Measurements from ENCODE around the gene NRG3.

NRG3 gene

DNA sequence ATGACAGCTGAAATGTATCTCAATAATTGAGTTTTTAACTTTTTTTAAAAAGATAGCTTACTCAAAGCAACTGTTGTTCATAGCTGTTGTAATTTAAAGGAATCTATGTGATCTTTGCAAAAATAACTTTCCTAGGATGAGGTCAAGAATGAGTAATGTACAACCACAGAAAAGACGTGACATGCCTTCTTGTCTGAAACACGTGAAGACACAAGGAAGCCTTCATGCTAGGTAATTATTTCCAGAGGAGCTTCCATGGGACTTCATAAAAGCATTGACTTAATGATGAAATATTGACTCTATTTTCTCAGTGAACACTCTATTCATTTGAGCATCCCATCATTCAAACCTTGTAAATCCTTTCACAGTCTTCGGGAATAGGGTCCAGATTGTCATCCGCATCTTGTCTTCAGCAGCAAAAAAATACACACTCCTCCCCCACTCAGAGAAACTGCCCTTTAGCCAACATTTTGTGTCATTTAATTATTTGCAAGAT lies 528.0 kb downstream of the NRG3 start:
- DNase-seq = no peak

DNA sequence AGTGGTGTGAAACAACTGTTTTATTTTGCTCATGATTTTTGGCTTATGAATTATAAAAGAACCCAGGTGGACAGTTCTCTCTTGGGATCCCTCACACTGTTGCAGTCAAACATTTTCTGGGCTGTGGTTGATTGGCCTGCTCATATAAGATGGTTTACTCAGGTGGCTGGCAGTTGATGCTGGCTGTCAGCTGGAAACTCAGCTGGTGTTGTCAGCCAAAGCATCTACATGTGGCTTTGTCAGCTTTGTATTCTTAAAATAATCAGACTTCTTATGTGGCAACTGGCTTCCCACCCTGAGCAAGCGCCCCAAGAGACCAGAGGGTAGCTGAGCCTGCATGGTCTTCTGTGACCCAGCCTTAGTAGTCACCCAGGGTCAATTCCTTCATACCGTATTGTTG lies 534.7 kb downstream of the NRG3 start:
- DNase-seq = no peak

DNA sequence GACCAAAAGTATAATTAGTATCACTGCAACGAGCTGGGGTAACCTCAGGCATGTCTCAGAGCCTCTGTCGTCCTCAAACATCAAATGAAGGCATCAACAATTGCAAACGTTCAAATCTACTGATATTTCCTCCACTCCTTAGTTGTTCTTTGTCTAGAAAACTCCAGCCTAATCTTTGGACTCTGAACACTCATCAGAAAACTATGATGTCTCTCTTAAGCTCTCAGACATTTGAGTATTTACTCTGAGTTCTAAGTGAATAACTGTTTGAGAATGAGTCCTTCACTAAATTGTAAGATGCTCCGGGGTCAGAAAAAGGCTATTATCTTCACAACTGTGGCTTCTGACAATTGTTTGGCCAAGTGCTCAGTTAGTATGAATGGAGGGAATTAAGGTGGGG lies 536.4 kb downstream of the NRG3 start:
- no peak for DNase-seq

DNA sequence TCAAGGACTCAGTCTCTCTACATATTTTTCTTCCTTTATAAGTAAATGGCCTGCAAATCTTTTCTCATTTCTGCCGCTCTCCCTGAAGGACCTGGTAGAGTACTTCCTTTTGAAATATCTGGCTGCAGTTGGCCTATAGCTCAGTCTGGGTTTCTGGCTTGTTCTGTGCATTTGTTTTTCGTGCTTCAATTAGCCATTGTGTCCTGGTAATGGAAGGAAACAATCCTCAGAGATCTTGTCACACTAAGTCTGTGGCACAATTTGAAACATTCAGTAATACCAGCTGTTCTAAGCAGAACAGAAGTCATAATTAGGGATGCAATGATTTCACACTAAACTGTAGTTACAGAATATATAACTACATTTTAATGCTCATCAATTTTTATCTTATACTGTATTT lies 545.0 kb downstream of the NRG3 start:
- no peak for DNase-seq

DNA sequence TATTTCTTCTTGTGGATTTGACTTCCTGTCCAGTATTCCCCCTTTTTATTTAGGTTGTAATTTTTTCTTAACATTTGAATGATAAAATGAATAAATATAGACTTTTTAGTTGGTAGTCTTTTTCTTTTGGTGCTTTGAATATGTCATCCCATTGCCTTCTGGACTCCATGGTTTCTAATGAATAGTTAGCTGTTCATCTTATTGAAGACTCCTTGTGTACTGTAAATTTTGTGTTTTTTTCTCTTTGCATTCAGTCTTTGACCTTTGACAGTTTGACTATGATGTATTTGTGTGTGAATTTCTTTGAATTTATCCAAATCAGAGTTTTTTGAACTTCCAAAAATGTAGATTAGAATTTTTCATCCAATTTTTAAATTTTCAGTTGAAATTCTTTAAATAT lies 554.3 kb downstream of the NRG3 start:
- no peak for DNase-seq

DNA sequence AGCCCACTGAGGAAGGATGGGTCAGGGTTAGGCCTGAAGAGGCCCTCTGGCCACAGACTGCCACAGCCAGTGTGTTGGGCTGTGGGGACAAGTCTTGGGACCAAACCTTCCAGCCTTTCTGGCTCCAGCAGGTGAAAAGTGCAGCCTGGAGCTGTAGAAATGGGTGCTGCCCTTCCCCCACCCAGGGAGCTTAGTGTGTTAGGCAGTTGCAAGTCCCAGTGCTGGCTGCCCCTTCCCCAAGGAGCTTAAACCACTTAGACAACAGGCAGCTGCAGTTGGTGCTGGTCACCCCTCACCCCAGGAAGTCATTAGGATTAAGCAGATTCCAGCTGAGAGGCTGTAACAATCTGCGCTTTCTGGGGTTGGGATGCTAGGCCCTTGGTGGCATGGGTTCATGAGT lies 563.3 kb downstream of the NRG3 start:
- DNase-seq = no peak

DNA sequence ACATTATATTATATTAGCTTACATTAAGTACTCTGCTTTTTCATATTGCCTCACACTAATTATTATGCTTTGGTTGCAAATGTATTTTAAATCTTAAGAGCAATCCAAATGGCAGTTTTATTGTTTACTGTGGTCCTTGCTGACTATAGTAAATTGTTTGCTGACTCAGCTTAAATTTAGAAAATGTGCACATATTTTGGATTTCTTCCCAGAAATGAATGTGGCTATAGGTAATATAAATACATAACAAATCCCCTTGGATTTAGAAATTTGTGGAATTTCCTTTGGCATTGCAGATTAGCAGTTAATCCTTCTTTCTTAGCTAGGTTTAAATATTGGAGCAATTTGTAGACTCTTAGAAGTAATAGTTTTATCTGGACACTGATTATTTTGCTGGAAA lies 565.8 kb downstream of the NRG3 start:
- no peak for DNase-seq

DNA sequence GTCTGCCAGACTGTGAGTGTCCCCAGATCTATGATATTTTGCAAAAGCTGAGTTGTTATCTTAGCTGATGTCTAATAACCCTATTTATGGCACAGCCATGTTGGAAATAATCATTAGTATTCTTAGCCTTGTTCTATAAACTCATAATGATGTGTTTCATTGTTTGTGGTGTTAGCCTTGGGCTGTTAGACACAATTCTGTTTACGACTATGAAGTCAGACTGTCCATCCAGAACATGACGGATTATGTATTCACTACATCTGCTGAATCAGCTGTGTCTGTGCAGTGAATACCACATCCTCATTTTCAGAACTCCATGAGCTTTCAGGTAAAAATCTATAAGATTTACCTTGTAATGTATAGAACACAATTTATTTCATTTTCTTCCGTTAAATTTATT lies 577.1 kb downstream of the NRG3 start:
- no peak for DNase-seq

DNA sequence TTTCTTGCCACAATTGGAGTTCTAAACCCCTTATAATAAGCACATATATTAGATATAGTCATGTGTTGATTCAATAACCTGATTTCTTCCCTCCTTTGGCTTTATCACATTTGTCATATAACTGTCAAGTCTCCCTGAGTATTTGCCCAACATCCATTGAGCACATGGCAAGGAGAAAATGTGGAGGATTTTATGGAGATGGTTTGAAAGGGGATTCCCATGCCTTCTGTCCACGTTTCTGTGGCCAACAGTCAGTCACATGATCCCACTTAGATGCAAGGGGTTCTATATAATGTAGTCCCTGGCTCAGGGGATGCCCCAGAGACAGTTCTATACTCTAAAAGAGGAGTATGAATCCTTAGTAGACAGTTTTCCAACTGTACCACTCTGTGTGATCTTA lies 577.7 kb downstream of the NRG3 start:
- DNase-seq = no peak

DNA sequence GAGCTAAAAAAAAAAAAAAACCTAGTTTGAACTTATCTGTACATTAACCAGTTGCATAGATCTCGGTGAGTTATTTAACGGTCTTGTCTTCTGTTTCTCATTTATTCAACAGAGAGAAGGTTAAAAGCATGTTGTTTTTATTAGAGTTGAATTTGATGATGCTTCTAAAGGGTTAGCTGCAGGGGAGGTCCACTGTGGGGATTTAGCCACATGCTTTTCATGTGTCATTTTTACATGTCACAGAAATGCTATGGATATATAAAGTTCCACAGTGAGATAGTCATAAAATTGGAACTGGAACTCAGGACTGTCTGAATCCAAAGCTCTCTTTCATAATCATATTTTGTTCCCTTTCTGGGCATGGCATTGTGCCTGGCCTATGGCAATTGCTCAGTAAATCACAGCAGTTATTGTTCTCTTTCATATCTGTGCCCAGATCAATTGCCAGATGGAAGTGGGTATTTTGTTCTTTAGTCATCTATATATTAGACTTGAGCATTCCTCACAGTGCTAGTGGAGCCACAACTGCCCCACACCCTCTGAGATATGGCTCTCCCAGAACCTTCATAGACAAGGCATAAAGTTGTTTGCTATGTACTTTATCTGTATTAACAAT lies 578.8 kb downstream of the NRG3 start:
- DNase-seq = no peak

DNA sequence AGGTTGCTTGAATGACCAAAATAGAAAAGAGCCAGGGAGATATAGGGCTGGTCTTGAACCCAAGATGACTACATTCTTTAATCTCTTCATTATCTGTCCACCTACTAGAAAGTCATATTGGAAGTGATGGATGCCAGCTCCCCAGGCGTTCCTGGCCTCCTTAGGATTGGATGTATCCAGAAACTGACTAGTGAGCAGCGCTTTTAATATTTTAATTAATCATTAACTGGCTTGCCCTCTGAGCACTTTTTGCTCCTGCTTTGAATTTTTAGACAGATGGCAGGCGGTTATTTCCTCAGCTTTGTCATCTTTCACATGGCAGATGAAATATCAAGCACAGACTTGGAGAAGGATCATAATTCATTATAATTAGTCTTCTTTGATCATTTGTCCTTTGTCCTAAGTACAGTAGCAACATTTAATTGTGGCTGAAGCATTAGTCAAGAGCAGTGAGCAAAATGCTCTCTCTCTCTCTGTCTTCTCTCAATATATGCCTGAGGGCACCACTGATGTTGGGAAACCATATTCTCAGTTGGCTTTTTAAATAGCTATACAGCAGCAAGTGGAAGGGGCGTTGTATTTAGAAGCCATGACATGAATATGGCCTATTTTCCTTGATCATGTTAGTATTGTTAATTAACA lies 588.0 kb downstream of the NRG3 start:
- DNase-seq = no peak

DNA sequence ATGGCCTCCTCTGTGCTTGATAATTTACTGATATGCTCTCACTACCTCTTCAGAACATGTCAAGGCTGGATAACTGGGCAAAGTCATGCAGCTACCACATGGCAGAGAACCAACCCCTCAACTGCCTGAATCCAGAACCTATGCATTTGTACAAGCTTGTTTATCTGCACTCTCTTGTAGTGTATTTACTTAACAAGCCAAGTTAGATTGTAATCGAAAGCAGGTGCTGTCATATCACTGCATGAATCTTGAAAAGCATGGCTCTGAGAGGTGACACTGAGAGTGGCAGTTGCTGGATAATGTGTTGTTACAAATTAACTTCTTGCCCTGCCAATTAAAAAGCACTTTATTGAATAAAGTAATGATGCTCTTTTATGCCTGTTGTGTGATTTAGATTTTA lies 588.6 kb downstream of the NRG3 start:
- no peak for DNase-seq

DNA sequence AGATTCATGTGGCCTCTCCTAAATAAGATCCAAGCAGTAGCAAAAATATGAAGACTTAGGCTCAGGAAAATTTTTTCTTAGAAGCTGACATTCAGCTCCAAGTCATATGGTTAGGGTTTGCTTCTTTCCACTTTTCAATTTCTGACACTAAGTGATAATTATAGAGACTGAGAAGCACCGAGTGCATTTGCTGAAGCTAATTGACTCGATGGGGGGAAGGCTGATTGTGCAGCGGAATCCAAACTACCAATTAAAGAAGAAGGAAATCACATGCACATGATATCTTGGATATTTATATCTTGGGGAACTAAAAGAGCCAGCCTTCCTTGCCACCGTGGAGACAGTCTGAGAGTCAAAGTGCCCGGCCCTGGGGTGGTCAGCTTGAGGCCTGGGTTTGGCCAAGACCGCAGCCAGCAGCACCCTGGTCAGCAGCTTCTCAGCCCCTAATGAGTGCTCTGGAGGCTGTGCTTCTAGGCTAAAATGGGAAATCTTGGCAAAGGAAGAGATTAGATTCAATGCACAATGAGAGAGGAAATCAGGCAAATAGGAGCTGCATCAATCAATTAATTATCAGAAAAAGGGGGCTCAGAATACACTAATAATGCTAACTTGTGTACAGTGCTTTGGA lies 589.3 kb downstream of the NRG3 start:
- no peak for DNase-seq

DNA sequence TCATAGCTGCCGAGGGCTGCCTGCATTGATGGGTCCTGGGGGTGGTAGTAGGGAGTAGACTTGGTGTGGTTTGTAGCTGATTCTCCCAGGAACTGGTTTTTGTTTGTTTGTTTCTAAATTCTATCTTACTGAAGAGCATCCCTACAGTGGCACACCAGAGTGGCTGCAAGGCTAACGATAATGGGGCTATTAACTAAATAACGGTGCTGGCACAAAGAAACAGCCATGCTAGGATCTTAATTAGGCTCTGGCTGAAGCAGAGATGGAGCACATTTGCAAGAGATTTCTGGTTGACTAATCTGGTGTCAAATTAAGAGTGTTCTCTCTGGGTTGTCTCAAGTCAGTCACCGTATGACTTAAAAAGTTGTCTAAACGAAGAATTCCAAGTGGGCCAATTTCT lies 590.0 kb downstream of the NRG3 start:
- no peak for DNase-seq

DNA sequence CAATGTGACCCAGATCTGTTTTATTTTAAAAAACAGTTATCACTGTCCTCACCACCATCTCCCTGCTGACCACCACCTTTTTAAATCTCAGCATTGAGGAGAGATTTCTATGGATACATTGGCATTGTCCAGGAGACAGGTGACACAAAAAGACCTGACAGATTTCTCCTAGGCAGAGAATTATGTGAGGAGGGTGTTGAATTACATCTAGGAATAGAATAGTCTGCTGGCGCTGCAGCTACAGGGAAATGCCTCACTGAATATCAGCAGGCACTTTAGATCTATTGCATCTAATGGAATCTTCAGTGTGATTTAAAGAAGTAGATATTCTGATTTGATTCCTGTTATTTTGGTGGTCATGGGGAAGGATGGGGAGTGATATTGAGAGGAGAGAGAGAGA lies 593.5 kb downstream of the NRG3 start:
- DNase-seq = no peak

DNA sequence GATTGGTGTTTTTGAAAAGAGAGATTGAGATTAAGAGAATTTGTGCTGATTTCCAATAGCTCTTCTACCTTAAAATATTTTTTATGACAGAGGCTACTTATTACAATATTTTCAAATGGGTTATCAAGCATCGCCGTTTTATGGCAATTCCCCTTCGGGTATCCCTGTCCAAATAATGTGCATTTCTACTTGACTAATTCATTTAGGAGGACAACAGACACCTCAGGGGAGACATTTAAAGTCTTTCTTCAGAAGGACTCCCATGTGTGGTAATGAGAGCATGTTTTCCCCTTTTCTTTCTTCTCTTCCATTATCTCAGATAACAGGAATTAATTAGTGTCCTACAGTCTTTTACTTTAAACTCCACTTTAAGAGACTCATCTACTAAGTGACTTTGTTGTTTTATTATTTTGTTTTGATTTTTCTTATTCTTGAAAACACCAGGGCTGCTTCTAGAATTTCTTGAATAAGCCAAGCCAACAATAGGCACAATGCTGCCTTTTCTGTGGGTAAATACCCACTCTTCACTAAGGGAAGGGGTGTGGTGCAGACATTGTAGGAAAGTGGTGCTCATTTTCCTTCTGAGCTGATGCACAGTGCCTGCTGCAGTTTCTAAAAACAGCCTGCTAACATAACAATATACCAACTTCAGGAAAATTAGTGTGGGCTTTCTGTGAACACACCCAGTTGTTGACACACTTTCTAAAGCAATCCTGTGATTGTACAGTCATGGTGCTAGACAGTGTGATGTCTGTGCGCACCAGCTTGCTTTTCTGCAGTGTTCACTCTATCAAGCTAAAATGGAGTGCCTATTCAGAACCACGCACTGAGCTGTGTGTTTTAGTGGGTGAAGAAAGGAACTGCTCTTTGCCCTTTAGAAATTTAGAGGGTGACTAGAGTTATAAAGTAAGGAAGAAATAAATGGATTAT lies 597.7 kb downstream of the NRG3 start:
- DNase-seq = no peak

DNA sequence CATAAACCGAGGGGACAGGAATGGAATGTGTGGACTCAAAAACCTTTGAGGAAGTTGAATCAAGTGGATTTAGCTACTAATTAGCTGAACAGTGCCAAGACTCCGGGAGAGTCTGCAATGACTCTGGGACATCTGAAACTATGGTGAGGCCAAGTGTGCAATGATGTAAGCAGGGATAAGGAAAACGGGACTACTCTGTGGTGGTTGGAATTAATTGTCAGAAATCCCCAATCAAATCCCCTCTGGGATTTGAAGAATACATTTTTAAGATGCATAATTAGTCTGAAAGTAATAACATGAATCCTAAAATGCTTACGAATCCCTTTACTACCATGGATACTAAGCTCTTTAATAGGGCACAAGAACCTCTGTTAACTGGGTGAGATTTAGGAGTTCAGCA lies 602.8 kb downstream of the NRG3 start:
- no peak for DNase-seq

DNA sequence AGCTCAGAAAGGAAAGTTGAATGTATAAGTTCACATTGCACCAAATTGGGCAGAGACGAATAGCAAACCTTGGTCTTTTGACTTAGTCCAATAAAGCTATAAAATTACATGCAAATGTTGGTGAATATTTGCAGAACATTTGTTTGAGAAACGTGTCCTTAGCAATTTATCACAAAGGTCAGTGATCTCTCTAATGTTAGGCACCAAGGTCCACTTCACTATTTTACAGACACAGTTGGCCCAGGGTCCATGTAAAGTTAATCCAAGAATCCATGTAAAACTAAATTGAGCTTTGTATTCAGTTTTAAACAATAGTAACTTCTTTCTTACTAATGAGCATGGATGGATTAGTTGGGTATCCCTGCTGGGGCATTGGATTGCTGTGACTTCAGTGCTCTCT lies 617.7 kb downstream of the NRG3 start:
- no peak for DNase-seq

DNA sequence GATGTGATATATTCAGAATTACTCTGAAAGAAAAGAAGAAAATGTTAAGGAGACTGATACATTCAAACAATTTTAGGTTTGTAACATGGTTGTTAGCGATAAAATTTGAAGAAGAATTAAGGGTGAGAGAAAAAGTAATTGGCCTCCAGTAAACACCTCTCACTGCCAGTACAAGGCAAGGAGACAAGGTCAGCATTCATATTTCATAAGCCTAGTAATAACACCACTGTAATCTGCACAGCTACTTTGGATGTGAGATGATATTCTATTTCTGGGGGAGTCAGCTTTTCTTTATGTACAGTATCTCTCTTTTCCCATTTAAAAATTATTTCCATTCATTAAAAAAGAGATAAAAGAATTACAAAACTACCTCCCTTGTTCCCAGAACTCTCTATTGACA lies 621.1 kb downstream of the NRG3 start:
- DNase-seq = no peak

DNA sequence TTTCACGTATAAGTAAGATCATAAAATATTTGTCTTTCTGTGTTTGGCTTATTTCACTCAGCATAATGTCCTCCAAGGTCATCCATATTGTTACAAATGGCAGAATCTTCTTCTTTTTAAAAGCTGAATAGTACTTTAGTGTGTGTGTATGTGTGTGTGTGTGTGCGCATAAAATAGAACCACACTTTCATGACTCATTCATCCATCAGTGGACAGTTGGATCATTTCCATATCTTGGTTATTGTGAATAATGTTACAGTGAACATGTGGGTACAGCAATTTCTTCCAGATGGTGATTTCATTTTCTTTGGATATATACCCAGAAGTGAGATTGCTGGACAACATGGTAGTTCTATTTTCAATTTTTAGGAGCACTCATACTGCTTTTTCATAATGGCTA lies 622.4 kb downstream of the NRG3 start:
- no peak for DNase-seq

DNA sequence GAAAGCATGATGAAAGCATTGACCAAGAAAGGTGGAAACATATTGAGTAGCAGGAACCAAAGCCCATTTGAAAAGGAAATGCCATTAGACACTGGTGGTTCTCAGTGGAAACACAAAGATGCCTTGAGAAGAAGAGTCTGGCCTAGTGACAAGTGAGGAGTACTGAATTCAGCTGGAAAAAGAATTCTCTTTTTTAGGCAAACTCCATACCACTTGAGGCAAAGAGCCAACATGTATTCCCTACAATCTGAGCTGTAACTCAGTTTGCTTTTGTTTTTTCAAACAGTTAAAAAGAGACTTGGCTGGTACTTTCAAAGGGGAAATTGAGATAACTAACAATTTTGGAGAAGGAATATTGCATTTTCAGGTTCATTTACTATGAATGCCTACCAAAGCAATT lies 624.0 kb downstream of the NRG3 start:
- no peak for DNase-seq

DNA sequence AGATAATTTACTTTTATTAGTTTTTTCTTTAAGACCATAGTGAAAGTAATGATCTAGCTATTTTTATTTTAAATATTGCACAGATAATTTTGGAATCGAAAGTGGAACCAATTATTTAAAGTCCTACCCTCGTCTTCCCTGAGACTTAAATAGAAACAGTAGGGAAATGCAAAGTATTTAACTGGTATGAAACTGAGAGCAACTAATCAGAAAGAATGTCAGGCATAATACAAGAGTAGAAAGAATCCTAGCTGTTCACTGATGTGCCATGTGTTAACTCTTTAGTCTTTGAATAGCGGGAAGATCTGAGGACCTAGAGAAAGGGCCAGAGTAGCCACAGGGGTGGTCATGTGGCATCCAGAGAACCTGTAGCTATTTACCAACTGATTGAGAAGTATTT lies 630.0 kb downstream of the NRG3 start:
- DNase-seq = no peak

DNA sequence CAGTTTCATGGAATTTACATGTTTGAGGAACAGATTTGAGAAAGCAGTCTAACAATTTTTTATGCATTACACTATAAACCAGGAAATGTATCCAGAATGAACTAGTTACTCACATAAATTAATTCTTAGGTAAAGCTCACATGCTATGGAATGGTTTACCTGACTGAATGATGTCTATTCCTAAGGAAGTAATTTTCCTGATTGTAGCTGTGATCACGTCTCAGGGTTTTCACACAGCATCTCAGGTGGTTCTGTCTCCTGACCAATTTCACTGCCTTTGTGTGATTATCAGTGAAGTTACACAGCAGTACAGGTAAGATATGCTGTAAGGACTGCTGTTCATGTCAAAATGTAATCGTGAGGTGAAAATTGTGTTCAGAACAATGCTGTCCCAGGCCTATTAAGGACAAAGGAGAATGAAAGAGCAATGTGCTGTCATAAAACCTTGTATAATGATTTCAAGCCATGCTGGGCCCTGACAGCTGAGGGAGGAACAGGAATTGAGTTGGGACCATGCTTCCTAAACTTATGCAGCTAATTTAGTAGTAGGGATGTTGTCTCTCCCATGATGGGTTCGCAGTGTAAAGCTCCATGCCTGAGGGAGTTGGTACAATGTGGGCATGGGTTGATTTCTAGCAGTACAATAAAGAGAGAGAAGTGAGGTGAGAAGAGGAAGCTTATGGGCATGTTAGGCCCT lies 631.8 kb downstream of the NRG3 start:
- no peak for DNase-seq
